HT1080 (cell line): ENCODE results near the gene HPS6. TPM values are rescaled to one million over a fixed set of nuclear protein-coding genes. Genes with fewer than 3 reads are reported as not detected.

Experiments used
- DNase-seq: peaks from one replicate; pipeline ENCODE4 v3.0.0-alpha.2; 2015; ENCODE audit warnings: low read depth
- total RNA-seq: library from RNA; depleted of rRNA; stranded (reverse); fragments of >200 nt; shearing (Covaris generic); gene quantifications from 2 replicates; pipeline ENCODE4 v1.2.3, GENCODE V29; 2014

HPS6 gene
- total RNA-seq, 1 experiment from 2014 or later, result 38.5 TPM

GRCh38 chr10:102067091-102067916 lies 2.2 kb downstream of the HPS6 start:
- DNase-seq, result no peak

GRCh38 chr10:102068216-102068615 lies 3.1 kb downstream of the HPS6 start:
- no peak for DNase-seq

GRCh38 chr10:102069071-102069470 lies 3.9 kb downstream of the HPS6 start:
- DNase-seq, result no peak

GRCh38 chr10:102072673-102073527 lies 7.8 kb downstream of the HPS6 start:
- DNase-seq, result peak; percentile 70

GRCh38 chr10:102083541-102083940 lies 18.4 kb downstream of the HPS6 start:
- DNase-seq, result no peak

GRCh38 chr10:102085336-102085735 lies 20.2 kb downstream of the HPS6 start:
- DNase-seq, result no peak

GRCh38 chr10:102086196-102086595 lies 21.0 kb downstream of the HPS6 start:
- DNase-seq, result no peak

GRCh38 chr10:102090772-102091171 lies 25.6 kb downstream of the HPS6 start:
- peak; percentile 48 for DNase-seq

- no peak for DNase-seq
Measured at GRCh38 chr10:102096449-102096848, 31.3 kb downstream of the HPS6 start.

GRCh38 chr10:102101152-102101551 lies 36.0 kb downstream of the HPS6 start:
- DNase-seq, result no peak

- peak; percentile 39 for DNase-seq
Measured at GRCh38 chr10:102102421-102102820, 37.3 kb downstream of the HPS6 start.

GRCh38 chr10:102106998-102107397 lies 41.8 kb downstream of the HPS6 start:
- DNase-seq, result no peak

GRCh38 chr10:102109166-102110116 lies 44.3 kb downstream of the HPS6 start:
- no peak for DNase-seq

GRCh38 chr10:102111276-102111675 lies 46.1 kb downstream of the HPS6 start:
- DNase-seq, result no peak

GRCh38 chr10:102112210-102112817 lies 47.2 kb downstream of the HPS6 start:
- no peak for DNase-seq

- DNase-seq, result no peak
Measured at GRCh38 chr10:102113261-102113955, 48.3 kb downstream of the HPS6 start.

- DNase-seq, result no peak
Measured at GRCh38 chr10:102113956-102114857, 49.1 kb downstream of the HPS6 start.

- DNase-seq, result peak; percentile 79
Measured at GRCh38 chr10:102114861-102115618, 49.9 kb downstream of the HPS6 start.
